ENCODE results near the gene HSD11B1L.
A peak's percentile ranks its signal among the peaks of the same experiment; 100 is the strongest.

The HSD11B1L gene

DNA sequence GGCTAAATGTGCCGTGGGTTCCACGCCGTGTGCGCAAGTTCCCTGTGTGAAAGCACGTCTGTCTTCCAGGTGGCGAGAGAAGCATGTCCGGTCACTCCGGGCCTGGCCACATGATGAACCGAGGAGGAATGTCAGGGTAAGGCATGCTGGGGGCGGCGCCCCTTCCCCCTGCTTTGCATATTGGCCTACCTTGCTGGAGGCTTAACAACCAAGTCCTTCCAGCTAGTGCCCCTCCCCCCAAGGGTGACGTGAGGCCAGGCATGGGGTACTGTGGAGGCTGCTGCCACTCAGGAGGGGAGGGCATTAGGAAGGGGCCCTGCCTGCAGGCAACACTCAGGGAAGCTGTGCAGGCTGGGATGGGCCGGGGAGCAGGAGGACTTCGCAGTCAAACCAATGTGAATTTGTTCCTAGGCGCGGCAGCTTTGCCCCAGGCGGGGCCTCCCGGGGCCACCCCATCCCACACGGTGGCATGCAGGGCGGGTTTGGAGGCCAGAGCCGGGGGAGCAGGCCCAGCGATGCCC is 13.0 kb upstream of the HSD11B1L start:
- DNase-seq: no peak

DNA sequence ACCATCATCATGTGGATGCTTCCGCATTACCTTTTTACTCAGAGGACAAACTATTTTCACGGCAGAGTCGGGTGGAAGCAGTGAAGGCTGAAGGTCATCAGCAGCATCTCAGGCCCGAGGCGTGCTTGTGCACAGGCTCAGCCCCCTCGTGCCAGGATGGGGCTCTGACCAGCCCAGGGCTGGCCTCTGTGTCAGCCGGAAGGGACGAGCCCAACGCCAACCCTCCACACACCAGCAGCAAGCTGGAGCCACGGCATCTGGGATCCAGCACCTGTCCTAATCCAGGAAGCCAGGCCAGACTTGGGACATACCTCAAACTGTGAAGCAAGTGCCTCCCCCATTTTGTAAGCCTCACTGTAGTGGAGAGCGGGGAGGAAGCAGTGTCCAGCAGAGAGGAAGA is 11.6 kb upstream of the HSD11B1L start:
- DNase-seq: no peak

GRCh38 chr19:5671600-5671999 is 9.2 kb upstream of the HSD11B1L start:
- no peak for DNase-seq

DNA sequence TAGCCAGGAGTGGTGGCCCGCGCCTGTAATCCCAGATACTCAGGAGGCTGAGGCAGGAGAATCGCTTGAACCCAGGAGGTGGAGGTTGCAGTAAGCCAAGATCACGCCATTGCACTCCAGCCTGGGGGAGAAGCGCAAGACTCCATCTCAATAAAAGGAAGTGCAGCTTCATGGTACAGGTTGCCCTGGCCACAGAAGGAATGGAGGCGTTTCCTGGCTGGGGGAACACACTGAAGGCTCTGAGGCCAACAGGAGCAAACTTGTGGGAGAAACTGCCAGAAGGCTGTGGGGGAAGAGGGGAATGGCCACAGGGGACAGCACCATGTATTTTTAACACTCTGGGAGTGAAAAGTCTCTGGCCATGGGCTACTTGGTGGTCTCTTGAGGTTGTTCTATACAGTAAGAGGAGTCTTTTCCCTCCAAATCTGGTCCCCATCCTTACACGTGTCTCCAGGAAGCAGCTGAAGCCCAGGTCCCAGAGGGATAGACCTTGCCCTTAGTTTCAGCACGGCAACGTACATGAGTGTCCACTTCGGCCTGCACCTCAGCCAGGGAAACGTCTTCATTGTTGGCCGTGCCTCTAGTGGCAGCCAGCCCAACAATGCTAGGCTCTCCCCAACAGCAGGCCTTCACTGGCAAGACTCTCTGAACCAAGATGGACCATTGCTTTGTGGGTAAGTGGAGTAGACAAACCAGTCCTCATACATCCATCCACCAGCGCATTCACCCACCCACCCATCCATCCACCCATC is 7.9 kb upstream of the HSD11B1L start:
- no peak for DNase-seq

DNA sequence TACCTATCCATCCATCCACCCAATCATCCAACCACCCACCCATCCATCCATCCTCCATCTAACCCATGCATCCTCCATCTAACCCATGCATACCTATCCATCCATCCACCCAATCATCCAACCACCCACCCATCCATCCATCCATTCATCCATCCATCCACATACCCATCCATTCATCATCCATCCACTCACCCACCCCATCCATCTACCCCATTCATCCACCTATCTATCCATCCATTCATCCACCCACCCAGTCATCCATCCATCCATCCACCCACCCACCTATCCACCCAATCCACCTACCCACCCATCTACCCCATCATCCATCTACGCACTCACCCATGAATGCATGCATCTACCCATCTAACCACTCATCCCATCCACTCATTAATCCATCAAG is 7.1 kb upstream of the HSD11B1L start:
- DNase-seq: no peak

DNA sequence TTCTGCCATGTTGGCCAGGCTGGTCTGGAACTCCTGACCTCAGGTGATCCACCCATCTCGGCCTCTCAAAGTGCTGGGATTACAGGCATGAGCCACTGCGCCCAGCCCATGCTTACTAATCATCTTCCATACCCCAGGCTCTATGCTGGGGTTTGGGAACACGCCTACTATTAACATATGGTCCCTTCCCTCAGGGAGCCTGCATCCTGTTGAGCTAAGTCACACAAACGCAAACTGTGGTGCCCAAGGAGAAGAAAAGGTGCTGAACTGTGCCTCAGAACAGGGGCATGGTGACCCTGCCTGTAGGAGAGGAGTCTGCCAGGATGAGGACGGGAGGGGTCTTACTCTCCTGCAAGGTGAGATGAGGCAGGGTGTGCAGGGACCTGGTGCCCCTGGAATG is 6.1 kb upstream of the HSD11B1L start:
- DNase-seq: no peak

GRCh38 chr19:5676105-5676771 is 4.6 kb upstream of the HSD11B1L start:
- DNase-seq: no peak

DNA sequence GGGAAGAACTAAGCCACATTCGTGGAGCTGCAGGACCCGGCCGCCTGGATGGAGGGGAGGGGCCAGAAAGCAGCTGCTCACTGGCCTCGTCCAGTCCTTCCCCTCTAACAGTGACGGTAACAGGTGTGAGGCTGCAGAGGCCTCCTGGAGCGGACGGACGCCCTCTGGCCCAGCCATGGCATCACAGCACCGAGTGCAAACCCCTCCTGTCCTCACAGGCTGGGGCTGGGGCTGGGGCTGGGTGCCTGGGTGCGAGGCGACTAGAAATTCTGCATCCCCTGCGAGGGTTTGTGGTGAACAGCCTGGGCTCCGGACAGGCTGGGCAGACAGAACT is 4.1 kb upstream of the HSD11B1L start:
- no peak for DNase-seq

GRCh38 chr19:5677136-5677535 is 3.7 kb upstream of the HSD11B1L start:
- no peak for DNase-seq

GRCh38 chr19:5677580-5677979 is 3.2 kb upstream of the HSD11B1L start:
- DNase-seq: no peak

GRCh38 chr19:5678071-5678718 is 2.6 kb upstream of the HSD11B1L start:
- no peak for DNase-seq

DNA sequence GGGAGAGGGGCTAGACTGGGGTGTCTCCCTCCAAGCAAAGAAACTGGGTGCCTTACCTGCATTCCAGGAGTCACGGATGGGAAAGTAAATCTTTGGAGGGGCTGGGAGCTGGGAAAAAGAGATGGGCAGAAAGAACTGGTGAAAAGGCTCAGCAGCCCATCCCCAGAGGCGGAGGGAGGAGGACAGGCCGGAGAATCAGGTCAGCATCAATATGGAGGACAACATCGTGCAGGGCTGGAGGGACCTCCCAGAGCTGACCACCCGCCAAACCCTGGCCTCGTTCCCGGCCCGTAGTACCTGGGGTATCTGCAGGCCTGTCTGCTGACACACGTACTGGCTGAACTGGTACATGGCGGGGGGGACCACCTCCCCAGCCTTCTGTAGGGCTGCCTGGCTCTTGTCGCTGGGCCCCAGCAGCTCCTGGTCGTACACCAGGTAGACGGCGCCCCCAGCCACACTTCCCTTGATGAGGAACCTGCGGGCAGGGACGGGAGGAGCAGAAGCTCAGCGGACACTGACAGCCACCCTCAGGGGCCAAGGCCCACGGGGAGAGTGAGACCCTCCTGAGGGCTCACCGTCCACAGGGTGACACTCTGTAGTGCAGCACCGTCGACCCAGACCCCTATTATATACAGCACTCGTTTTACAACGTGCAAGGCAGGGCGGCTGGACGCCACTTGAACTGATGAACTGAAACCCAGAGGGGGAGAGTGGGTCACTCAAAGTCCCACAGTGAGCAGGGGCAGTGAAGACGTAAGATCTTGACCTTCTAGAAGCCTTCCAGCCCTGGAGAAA is 1.3 kb upstream of the HSD11B1L start:
- no peak for DNase-seq

DNA sequence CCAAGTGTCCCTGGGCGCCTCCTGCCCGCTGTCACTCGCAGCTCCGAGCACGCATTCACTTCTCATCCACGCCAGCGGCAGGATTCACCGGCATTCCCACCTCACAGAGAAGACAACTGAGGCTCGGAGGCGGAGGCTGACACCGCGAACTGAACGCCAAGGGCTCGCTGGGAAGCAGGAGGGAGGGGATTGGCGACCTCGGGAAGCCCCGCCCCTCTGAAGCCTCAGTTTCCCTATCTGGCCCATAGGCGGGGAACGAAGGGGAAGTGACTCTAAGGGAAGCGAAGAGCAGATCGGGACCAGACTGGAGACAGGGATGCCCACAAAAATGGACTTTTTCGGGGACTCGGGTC is 767 bp upstream of the HSD11B1L start:
- DNase-seq: no peak

GRCh38 chr19:5681391-5682106 is 722 bp downstream of the HSD11B1L start:
- no peak for DNase-seq

DNA sequence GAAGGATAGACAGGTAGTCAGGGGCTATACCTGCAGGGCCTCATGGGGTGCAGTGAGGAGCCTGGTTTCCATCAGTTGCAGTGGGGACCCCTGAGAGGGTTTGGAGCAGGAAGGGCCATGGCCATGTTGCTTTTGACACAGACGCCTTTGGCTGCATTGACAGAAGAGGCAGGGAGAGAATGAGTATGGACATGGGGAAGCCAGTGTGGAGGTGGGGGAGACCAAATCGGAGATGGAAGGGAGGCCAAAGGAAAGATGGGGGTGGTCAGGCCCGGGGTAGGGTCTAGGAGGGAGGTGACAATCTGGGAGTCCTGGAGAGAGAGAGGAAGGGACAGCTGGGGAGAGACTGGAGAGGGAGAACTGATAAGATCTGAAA is 1.3 kb downstream of the HSD11B1L start:
- no peak for DNase-seq

- no peak for DNase-seq
Measured at GRCh38 chr19:5683177-5683886, 2.5 kb downstream of the HSD11B1L start.

- no peak for DNase-seq
Measured at GRCh38 chr19:5684694-5685430, 4.0 kb downstream of the HSD11B1L start.

GRCh38 chr19:5686326-5686646 is 5.5 kb downstream of the HSD11B1L start:
- DNase-seq: no peak

DNA sequence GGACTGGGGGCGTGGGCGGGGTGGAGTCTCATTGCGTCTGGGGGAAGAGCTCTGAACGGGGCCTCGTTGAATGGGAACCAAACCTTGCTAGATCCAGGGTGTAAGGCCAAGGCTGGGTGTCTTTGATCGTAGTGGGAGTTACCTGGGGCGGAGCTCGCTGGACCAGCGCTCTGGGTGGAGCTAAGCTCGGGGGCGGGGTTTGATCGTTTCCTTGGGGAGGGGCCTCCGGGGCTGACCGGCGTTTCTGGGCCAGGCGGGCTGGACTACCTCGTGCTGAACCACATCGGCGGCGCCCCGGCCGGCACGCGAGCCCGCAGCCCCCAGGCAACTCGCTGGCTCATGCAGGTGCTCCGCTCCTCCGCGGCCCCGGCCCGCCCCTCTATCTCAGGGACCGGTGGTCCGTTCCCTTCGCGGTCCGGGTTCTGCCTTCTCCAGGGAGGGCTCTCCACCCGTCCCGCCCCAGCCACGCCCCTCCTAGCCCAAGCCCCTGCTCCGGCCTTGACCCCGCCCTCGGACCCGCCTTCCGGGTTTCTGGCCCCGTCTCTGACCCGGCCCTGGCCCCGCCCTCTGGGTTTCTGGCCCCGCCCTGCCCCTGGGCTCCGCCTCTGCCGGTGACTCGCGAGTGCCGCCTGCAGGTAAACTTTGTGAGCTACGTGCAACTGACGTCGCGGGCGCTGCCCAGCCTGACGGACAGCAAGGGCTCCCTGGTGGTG is 6.0 kb downstream of the HSD11B1L start:
- peak; percentile 86 for DNase-seq

GRCh38 chr19:5687360-5688198 is 6.8 kb downstream of the HSD11B1L start:
- DNase-seq: no peak
